Sigmoid colon (tissue), 7 donors: ENCODE data around the gene FSTL5. TPM values are rescaled to one million over a fixed set of nuclear protein-coding genes. Genes with fewer than 3 reads are reported as not detected.

Source experiments
- DNase-seq: peaks from one replicate; pipeline ENCODE4 v3.0.0-alpha.2; 2019
- H3K27ac ChIP-seq, 4 donors: fragments of 200-600 bp; sonication (generic); one replicate each; pipeline ENCODE4 v1.5.1; 2016 to 2019; ENCODE audit warnings: mild to moderate bottlenecking in 1 of 4
- H3K27me3 ChIP-seq, 3 donors: fragments of 200-600 bp; sonication (generic); one replicate each; pipeline ENCODE4 v1.5.1; 2019; ENCODE audit warnings: mild to moderate bottlenecking in 1 of 3
- H3K36me3 ChIP-seq, 4 donors: fragments of 200-600 bp; sonication (generic); one replicate each; pipeline ENCODE4 v1.5.1; 2016 to 2019
- H3K4me1 ChIP-seq, 4 donors: fragments of 200-600 bp; sonication (generic); one replicate each; pipeline ENCODE4 v1.5.1; 2017 to 2019
- H3K4me3 ChIP-seq, 4 donors: fragments of 200-600 bp; sonication (generic); one replicate each; pipeline ENCODE4 v1.5.1; 2017 to 2019; ENCODE audit warnings: mild to moderate bottlenecking in 2 of 4, moderate library complexity in 1 of 4
- H3K9me3 ChIP-seq, 4 donors: fragments of 200-600 bp in 3 of 4; sonication (generic) in 3 of 4; one replicate each; pipeline versions ENCODE4 v1.5.1 to v1.6.1; 2013 to 2019
- EP300 ChIP-seq, 4 donors: sonication (generic); formaldehyde crosslinking; IDR thresholded peaks; one replicate each; pipeline ENCODE4 v1.6.1; 2017; ENCODE audit warnings: antibody characterized with exemption in 4 of 4
- POLR2A ChIP-seq, 2 donors: fragments of 450-650 bp; IDR thresholded peaks; one replicate each; pipeline ENCODE4 v1.6.1; 2016; ENCODE audit warnings: antibody characterized with exemption in 2 of 2, mild to moderate bottlenecking in 2 of 2, moderate library complexity in 2 of 2
- POLR2AphosphoS5 ChIP-seq, 4 donors: sonication (generic); formaldehyde crosslinking; IDR thresholded peaks; one replicate each; pipeline ENCODE4 v1.6.1; 2017; ENCODE audit warnings: antibody characterized with exemption in 4 of 4
- WGBS, 2 donors: extraction: QIAGEN DNeasy Blood & Tissue Kit; methylation state at CpG; one replicate each; pipeline ENCODE4 v1.1.7; 2013; 5-methylcytosine and 5-hydroxymethylcytosine counted together
- intact Hi-C: fragments of 100-400 bp; cut with DNase I; formaldehyde crosslinking; loops from one replicate; pipeline ENCODE4 v1.15.1; 2023
- polyA plus RNA-seq, 3 donors: library from polyadenylated mRNA; stranded (reverse); fragments of 200-250 nt; gene quantifications; one replicate each; pipeline ENCODE4 v1.2.3, GENCODE V29; 2013
- total RNA-seq, 4 donors: library from RNA; depleted of rRNA; stranded (reverse); fragments of >200 nt; gene quantifications; one replicate each; pipeline ENCODE4 v1.1.0, GENCODE V29; 2016
- TF ChIP-seq, protein P1 (sequence below), 4 experiments: fragments of 450-650 bp in 3 of 4; fragments of 200-600 bp in 1 of 4; IDR thresholded peaks; one replicate each; pipeline ENCODE4 v1.5.1; 2016 to 2019; ENCODE audit warnings: antibody characterized with exemption in 4 of 4, mild to moderate bottlenecking in 3 of 4, moderate library complexity in 2 of 4
- donor health status: healthy with polysubstance abuse.
- donor health status: Bipolar disorder and iron deficiency.
- donor health status: healthy.

Gene FSTL5
- total and polyA plus RNA-seq, 7 donors: 0.42 to 1.8 (median 0.82) TPM; not detected in 2

DNA sequence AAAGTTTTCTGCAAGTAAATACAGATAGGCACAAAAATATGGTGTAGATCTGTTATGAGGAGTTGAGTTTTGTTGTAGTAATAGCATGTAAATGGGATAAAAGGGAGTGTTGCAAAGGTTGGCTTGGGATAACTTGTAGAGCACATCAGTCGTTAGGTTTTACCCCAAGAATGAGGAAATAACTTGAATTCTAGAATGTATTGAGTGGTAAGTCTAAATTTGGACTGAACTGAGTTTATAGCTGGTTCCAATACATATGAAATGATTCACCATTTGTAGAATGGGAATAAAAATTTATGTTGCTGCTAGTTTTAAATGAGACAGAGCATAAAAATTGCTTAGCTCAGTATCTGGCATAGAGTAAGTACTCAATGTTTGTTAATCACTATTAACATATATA, 719.2 kb downstream of the FSTL5 start:
- no peak overlapping the region for H3K27ac ChIP-seq
- no peaks in the 10 kb centered on the region for H3K9me3 ChIP-seq
- H3K27me3 ChIP-seq: no peaks in the 10 kb centered on the region
- H3K4me3 ChIP-seq: no peak overlapping the region
- H3K36me3 ChIP-seq: no peaks in the 10 kb centered on the region
- TF ChIP-seq EP300 (IDR thresholded peaks at IDR 0.05): no peak
- TF ChIP-seq, protein P1, sequence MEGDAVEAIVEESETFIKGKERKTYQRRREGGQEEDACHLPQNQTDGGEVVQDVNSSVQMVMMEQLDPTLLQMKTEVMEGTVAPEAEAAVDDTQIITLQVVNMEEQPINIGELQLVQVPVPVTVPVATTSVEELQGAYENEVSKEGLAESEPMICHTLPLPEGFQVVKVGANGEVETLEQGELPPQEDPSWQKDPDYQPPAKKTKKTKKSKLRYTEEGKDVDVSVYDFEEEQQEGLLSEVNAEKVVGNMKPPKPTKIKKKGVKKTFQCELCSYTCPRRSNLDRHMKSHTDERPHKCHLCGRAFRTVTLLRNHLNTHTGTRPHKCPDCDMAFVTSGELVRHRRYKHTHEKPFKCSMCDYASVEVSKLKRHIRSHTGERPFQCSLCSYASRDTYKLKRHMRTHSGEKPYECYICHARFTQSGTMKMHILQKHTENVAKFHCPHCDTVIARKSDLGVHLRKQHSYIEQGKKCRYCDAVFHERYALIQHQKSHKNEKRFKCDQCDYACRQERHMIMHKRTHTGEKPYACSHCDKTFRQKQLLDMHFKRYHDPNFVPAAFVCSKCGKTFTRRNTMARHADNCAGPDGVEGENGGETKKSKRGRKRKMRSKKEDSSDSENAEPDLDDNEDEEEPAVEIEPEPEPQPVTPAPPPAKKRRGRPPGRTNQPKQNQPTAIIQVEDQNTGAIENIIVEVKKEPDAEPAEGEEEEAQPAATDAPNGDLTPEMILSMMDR (IDR thresholded peaks at IDR 0.05): no peak
- no peaks in the 10 kb centered on the region for H3K4me1 ChIP-seq
- 28 to 54% methylated on average over 1 of the region's 1 CpG for WGBS, 2 donors
- intact Hi-C loops: no loop called here
- no peak for DNase-seq

- no peak for DNase-seq
- Histone ChIP-seq H3K9me3 (no peaks in the 10 kb centered on the region), H3K4me1 (no peaks in the 10 kb centered on the region), H3K36me3 (no peaks in the 10 kb centered on the region), H3K4me3 (no peak overlapping the region), H3K27ac (no peak overlapping the region), H3K27me3 (no peaks in the 10 kb centered on the region)
- intact Hi-C loops: no loop called here
- WGBS, 2 donors: 94 to 95% methylated on average over 1 of the region's 1 CpG
- TF ChIP-seq POLR2AphosphoS5 (IDR thresholded peaks at IDR 0.05) (no peak), POLR2A (IDR thresholded peaks at IDR 0.05) (no peak), EP300 (IDR thresholded peaks at IDR 0.05) (no peak)
- TF ChIP-seq, protein P1 (IDR thresholded peaks at IDR 0.05): no peak
Measured at GRCh38 chr4:161442921-161443320, 720.9 kb downstream of the FSTL5 start.

- Histone ChIP-seq H3K36me3 (no peaks in the 10 kb centered on the region), H3K4me1 (no peaks in the 10 kb centered on the region), H3K27me3 (no peaks in the 10 kb centered on the region), H3K9me3 (peaks cover 0 to 3% (median 0%) of the 10 kb centered on the region in 4 donors), H3K27ac (no peak overlapping the region), H3K4me3 (no peak overlapping the region)
- intact Hi-C loops: no loop called here
- 83 to 95% methylated on average over 2 of the region's 2 CpGs for WGBS, 2 donors
- DNase-seq: no peak
- TF ChIP-seq EP300 (IDR thresholded peaks at IDR 0.05) (no peak), POLR2AphosphoS5 (IDR thresholded peaks at IDR 0.05) (no peak), POLR2A (IDR thresholded peaks at IDR 0.05) (no peak)
- TF ChIP-seq, protein P1 (IDR thresholded peaks at IDR 0.05): no peak
Measured at GRCh38 chr4:161438096-161438495, 725.7 kb downstream of the FSTL5 start.

DNA sequence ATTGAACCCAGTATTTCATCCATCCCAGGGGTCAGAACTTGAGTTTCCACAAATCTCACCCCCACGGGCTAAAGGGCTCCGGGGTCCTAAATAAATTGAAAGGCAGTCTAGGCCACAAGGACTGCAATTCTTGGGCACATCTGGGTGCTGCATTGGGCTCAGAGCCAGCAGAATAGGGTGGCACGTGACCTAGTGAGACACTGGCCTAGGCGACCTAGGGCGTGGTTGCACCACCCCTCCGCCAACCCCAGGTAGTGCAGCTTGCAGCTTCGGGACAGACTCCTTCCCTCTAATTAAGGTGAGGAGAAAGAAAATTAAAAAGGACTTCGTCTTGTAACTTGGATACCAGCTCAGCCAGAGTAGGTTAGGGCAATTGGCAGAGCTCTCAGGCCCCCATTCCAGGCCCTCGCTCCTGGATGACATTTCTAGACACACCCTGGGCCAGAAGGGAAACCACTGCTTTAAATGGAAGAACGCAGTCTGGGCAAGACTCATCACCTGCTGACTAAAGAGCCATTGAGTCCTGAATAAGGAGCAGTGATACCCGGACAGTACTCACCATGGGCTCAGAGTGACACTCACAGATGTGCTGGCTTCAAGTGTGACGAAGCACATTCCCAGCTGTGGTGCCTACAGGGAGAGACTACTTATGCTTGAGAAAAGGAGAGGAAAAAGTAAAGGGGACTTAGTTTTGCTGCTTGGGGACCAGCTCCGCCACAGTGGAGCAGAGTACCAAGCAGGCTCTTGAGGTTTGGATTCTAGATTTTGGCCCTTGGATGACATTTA, 735.4 kb downstream of the FSTL5 start:
- TF ChIP-seq POLR2AphosphoS5 (IDR thresholded peaks at IDR 0.05) (no peak), POLR2A (IDR thresholded peaks at IDR 0.05) (no peak), EP300 (IDR thresholded peaks at IDR 0.05) (no peak)
- TF ChIP-seq, protein P1 (IDR thresholded peaks at IDR 0.05): no peak
- peaks cover 0 to 2% (median 0%) of the 10 kb centered on the region in 4 donors for H3K9me3 ChIP-seq
- no peak for DNase-seq
- intact Hi-C loops: no loop called here
- no peaks in the 10 kb centered on the region for H3K4me1 ChIP-seq
- H3K27me3 ChIP-seq: no peaks in the 10 kb centered on the region
- 77 to 93% methylated on average over 13 of the region's 13 CpGs for WGBS, 2 donors
- no peak overlapping the region for H3K27ac ChIP-seq
- no peaks in the 10 kb centered on the region for H3K36me3 ChIP-seq
- H3K4me3 ChIP-seq: no peak overlapping the region

DNA sequence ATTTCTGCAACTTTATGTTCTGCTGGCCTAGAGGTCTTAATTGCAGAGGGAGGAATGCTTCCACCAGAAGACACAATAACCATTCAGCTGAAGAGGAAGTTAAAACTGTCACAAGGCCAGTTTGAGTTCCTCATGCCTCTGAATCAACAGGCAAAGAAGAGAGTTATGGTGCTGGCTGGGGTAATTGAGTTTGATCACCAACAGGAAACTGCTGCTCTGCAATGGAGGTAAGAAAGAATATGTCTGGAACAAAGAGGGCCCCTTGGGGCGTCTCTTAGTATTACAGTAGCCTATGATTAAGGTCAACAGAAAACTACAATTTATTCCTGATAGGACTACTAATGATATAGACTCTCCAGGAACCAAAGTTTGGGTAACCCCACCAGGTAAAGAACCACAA, 744.0 kb downstream of the FSTL5 start:
- Histone ChIP-seq H3K9me3 (no peaks in the 10 kb centered on the region), H3K27me3 (no peaks in the 10 kb centered on the region), H3K4me1 (no peaks in the 10 kb centered on the region), H3K4me3 (no peak overlapping the region), H3K27ac (no peak overlapping the region), H3K36me3 (no peaks in the 10 kb centered on the region)
- intact Hi-C loops: no loop called here
- TF ChIP-seq, protein P1 (IDR thresholded peaks at IDR 0.05): no peak
- no peak for TF ChIP-seq EP300 (IDR thresholded peaks at IDR 0.05)
- TF ChIP-seq POLR2A (IDR thresholded peaks at IDR 0.05): no peak
- no peak for TF ChIP-seq POLR2AphosphoS5 (IDR thresholded peaks at IDR 0.05)
- no peak for DNase-seq
- 13 to 36% methylated on average over 1 of the region's 1 CpG for WGBS, 2 donors
